ENCODE data around the gene ATP11A. TPM values are rescaled to one million over a fixed set of nuclear protein-coding genes. Genes with fewer than 3 reads are reported as not detected.

Gene ATP11A
- total RNA-seq, 1 experiment from 2014 or later, result 65.3 TPM

GRCh38 chr13:112730157-112730671, 40.4 kb downstream of the ATP11A start:
- Histone ChIP-seq H4K5ac (ENCODE audit: insufficient read length, low read depth, low read length) (no peak overlapping the region), H3K56ac (ENCODE audit: insufficient read length, low read depth, low read length) (no peak overlapping the region), H2AFZ (ENCODE audit: low read length) (no peak overlapping the region), H2BK5ac (ENCODE audit: insufficient read length, low read length) (no peak overlapping the region), H3K27ac (ENCODE audit: insufficient read length, low read depth, low read length) (no peak overlapping the region), H3K4ac (ENCODE audit: low read depth, low read length) (no peak overlapping the region), H3K4me2 (ENCODE audit: insufficient read depth, insufficient read length, low read length) (no peak overlapping the region), H3K23me2 (ENCODE audit: insufficient read length, low read depth, low read length, poor library complexity, severe bottlenecking) (no peaks in the 10 kb centered on the region), H3K4me1 (ENCODE audit: insufficient read depth, low read length) (peaks cover 13% of the 10 kb centered on the region; the same call in 1 of the 2 replicates), H3K9ac (ENCODE audit: extremely low read depth, insufficient read length, low read length) (no peak overlapping the region), H3K14ac (ENCODE audit: insufficient read depth, low read length) (no peak overlapping the region), H3K9me3 (ENCODE audit: control insufficient read depth, low read depth, low read length) (no peaks in the 10 kb centered on the region), H4K91ac (ENCODE audit: insufficient read length, low read depth, low read length) (no peak overlapping the region), H3K79me1 (ENCODE audit: insufficient read depth, low read depth, low read length, poor library complexity, severe bottlenecking) (no peaks in the 10 kb centered on the region), H3T11ph (ENCODE audit: low read length) (no peak overlapping the region), H2AK5ac (ENCODE audit: insufficient read length, low read length) (no peak overlapping the region), H3K27me3 (ENCODE audit: insufficient read depth, low read length) (no peaks in the 10 kb centered on the region), H2BK20ac (ENCODE audit: low read depth, low read length, poor library complexity, severe bottlenecking) (no peak overlapping the region), H2BK120ac (ENCODE audit: low read depth, low read length, poor library complexity, severe bottlenecking) (no peak overlapping the region), H2BK15ac (ENCODE audit: low read depth, low read length) (no peak overlapping the region), H4K20me1 (ENCODE audit: control insufficient read depth, insufficient read depth, insufficient read length) (no peaks in the 10 kb centered on the region), H3K18ac (ENCODE audit: insufficient read length, low read depth, low read length) (no peak overlapping the region), H3K79me2 (ENCODE audit: insufficient read depth, low read length) (peaks cover 14% of the 10 kb centered on the region; the same call in 1 of the 2 replicates), H3K23ac (ENCODE audit: insufficient read length, low read depth, low read length) (no peak overlapping the region), H4K8ac (replicated peaks; ENCODE audit: insufficient read length, low read depth, low read length) (no peak overlapping the region), H2BK12ac (ENCODE audit: insufficient read length, low read depth, low read length) (no peak overlapping the region)
- WGBS (ENCODE audit: extremely low coverage, insufficient read length, low lambda C conversion rate), result no CpG with 5 or more reads among the region's 21 CpGs
- no peaks in the 10 kb centered on the region; the same call in 1 of the 2 replicates for H3K27me3 Mint-ChIP-seq (ENCODE audit: low read depth)
- DNase-seq, result peak; percentile 20
- H3K4me1 Mint-ChIP-seq, result peaks cover 81 to 91% of the 10 kb centered on the region in 2 experiments
- H3K27ac Mint-ChIP-seq, result peak overlapping the region; percentile 53 to 88 (median 81); a peak in 6 of 7 replicates
- TF ChIP-seq CTCF (conservative IDR thresholded peaks at IDR 0.05), result no peak
- no peak overlapping the region for H3K4me3 Mint-ChIP-seq
- H3K36me3 Mint-ChIP-seq (ENCODE audit: insufficient read depth in 1 of 3, low read depth in 3 of 3), result no peaks in the 10 kb centered on the region; a peak in 2 of 7 replicates
- no peaks in the 10 kb centered on the region for H3K9me3 Mint-ChIP-seq

Data from H9 (cell line).